Measurements from ENCODE around the gene CACNA1H.
"Not testable (repeated sequence)": the region's sequence is repeated elsewhere in the genome, so short reads cannot be mapped to it uniquely, and the experiment has no call there.

CACNA1H gene

DNA sequence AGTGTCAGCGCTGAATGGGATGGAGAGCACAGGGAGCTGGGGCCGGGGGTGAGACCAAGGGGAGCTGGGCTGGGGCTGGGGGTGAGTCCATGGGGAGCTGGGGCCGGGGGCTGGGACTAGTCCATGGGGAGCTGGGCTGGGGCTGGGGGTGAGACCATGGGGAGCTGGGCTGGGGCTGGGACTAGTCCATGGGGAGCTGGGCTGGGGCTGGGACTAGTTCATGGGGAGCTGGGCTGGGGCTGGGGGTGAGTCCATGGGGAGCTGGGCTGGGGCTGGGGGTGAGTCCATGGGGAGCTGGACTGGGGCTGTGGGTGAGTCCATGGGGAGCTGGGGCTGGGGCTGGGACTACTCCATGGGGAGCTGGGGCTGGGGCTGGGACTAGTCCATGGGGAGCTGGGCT is 101.9 kb downstream of the CACNA1H start:
- DNase-seq (ENCODE audit: low read depth): not testable (repeated sequence)

DNA sequence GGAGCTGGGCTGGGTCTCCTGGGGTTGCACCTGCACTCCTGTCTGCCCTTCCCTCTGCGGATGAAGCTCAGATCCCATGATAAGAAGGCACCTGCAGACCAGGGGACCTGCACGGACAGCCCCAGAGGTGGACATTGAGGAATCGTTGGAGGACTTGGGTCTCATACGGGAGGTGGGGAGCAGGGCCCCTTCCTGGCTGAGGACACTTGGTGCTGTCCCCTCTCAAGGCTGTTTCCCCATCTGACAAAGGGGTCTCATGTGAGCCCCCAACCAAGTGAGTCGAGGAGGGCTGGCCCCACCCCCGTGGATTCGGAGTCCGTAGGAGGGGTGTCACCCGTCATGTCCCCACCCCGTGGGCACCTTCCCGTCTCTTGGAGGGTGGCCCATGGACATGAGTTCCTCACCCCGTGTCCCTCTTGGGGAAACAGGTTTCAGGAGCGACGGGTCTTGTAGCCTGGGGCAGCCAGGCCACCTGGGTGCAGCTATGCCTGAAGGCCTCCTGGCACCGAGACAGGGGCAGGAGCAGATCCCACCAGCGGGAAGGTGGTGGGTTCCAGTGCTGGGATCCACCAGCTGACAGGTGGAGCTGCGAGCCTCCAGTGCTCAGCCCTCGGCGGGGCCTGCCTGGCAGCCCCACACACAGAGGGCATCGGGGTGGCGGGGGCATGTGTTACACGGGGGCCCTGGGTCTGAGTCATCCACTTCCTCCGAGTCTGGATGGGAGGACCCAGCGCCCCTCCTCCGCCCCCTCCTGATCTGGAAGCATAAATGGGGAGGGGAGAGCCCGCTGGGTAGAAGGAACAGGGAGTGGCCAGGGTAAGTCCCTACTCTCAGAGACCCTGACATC is 102.6 kb downstream of the CACNA1H start, which contains the start of gene TPSD1:
TPSD1 (plus strand) TSS at position 794 of the 847 bp plus-strand sequence. CDS start 212 bp downstream, outside the sequence.
- DNase-seq (ENCODE audit: low read depth): not testable (repeated sequence)

DNA sequence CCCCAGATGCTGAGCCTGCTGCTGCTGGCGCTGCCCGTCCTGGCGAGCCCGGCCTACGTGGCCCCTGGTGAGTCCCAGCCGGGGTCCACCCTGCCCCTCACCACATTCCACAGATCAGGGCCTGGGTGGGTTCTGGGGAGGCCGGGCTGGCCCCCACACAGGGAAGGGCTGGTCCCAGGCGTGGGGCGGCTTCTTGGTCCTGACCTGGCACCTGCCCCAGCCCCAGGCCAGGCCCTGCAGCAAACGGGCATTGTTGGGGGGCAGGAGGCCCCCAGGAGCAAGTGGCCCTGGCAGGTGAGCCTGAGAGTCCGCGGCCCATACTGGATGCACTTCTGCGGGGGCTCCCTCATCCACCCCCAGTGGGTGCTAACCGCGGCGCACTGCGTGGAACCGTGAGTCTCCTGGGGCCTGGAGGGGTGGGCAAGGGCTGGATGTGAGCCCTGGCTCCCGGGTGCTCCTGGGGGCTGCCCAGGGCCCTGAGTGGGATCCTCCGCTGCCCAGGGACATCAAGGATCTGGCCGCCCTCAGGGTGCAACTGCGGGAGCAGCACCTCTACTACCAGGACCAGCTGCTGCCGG is 103.5 kb downstream of the CACNA1H start:
- DNase-seq (ENCODE audit: low read depth): not testable (repeated sequence)

DNA sequence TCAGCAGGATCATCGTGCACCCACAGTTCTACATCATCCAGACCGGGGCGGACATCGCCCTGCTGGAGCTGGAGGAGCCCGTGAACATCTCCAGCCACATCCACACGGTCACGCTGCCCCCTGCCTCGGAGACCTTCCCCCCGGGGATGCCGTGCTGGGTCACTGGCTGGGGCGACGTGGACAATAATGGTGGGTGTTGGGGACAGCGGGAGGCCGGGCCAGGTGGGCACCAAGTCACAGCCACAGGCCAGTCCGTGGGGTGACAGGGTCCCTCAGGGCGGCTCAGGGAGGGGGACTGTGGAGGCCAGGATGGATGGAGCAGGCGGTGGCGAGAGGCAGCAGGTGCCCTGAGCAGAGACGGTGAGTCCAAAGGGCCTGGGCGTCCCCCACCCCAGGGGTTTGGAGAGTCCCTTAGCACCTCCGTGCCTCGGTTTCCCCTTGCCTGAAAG is 104.0 kb downstream of the CACNA1H start:
- no peak for DNase-seq (ENCODE audit: low read depth)

DNA sequence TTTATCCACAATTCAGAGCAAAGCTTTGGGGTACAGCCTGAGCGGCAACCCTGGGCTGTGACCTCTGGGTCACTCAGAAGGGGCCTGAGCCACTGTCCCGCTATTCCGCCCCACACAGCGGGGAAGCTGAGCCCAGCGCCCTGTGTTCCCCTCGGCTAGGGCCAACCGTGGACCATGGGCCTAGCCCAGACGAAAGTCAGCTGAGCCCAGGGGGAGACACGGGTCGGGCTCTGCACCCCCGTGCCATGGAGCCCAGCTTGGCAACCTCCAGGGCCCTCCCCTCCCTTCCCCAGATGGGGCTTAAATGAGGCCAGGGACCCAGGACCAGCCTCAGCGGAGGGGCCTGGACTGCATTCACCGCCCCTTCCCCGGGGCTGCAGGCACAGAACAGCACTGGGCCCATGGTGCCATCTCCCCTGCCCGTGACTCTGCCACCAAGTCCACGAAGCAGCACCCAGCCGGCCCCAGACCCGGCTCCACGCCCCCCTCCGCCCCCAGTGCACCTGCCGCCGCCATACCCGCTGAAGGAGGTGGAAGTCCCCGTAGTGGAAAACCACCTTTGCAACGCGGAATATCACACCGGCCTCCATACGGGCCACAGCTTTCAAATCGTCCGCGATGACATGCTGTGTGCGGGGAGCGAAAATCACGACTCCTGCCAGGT is 104.8 kb downstream of the CACNA1H start:
- no peak for DNase-seq (ENCODE audit: low read depth)

DNA sequence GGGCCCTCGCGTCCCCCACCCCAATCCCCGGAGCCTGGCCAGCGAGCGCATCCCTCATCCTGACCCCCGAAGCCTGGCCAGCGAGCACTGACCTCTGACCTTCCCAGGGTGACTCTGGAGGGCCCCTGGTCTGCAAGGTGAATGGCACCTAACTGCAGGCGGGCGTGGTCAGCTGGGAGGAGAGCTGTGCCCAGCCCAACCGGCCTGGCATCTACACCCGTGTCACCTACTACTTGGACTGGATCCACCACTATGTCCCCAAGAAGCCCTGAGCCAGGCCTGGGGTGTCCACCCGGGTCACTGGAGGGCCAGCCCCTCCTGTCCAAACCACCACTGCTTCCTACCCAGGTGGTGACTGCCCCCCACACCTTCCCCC is 105.3 kb downstream of the CACNA1H start:
- no peak for DNase-seq (ENCODE audit: low read depth)

DNA sequence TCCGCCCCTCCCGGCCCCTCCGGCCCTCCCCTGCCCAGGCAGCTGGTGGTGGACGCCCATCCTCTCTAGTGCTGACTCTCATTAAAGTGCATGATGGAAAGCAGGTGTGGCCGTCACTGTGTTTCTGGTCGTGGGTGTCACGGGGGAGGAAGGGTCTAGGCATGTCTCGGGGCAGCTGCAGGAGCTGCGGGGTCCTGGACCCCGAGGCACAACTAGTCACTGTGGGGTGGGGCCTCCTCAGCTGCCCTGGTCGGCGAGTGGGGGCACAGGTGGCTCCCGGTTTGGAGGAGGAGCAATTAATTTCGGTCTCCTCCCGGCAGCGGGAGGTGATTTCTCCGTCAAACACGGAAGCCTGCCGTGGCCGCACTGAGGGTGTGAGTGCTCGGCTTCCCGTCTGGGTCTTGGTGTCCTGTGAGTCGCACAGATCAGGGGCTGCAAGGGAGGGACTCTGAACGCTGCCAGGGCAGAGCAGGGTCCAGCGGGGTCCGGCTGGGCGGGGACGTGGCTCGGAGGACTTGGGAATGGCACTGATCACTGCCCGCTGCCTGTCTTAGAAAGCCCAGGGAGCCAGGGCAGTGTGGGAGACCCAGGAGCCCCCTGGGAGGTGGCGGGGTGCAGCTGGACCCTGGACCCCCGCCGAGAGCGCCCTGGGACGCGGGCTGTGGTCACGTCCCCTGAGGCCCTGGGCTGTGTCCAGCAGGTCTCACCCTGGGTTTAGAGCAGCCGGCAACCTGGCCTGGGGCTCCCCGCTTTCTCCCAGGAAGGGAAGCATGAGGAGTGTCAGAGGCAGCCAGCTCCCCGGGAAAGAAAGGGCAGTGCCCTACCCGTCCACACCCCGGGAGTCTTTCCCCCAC is 106.2 kb downstream of the CACNA1H start:
- DNase-seq (ENCODE audit: low read depth): no peak

DNA sequence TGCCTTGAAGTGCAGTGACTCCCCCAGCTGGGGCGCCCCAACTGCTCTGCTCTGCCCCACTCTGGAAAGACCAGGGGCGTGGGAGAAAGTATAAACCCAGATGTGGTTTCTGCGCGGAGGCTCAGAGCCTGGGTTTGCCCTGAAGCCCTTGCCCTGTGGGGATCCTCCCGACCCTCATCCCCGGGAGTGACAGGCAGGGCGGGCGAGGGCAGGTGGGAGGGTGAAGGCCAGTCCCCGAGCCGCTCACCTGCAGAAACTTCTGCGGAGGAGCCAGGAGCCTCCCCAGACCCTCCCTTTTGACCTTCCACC is 106.8 kb downstream of the CACNA1H start:
- DNase-seq (ENCODE audit: low read depth): no peak

DNA sequence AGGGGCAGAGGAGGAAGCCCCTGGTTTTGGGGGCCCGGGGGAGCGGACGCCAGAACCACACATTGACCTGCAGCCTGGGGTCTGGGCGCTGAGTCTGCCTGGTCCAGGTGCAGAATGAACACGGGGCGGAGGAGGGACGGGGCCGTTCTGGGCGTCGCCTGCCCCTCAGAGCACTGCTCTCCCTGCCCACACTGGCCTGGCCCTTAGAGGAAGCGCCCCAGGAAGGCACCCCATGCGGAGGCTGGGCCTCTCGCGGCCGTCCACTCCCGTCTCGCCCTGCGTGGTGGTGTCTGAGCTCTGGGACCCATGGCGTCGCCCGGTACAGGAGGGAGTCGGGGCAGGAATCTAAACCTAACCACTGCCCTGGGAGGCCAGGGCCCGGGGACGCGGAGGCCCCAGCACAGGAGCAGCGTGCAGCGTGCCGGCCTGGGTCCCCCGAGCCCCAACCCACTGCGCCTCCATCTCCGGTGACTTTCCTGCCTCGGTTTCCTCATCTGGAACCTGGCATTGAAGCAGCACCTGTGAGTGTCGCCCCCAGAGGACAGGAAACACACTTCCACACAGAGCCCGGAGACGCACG is 107.3 kb downstream of the CACNA1H start:
- no peak for DNase-seq (ENCODE audit: low read depth)

DNA sequence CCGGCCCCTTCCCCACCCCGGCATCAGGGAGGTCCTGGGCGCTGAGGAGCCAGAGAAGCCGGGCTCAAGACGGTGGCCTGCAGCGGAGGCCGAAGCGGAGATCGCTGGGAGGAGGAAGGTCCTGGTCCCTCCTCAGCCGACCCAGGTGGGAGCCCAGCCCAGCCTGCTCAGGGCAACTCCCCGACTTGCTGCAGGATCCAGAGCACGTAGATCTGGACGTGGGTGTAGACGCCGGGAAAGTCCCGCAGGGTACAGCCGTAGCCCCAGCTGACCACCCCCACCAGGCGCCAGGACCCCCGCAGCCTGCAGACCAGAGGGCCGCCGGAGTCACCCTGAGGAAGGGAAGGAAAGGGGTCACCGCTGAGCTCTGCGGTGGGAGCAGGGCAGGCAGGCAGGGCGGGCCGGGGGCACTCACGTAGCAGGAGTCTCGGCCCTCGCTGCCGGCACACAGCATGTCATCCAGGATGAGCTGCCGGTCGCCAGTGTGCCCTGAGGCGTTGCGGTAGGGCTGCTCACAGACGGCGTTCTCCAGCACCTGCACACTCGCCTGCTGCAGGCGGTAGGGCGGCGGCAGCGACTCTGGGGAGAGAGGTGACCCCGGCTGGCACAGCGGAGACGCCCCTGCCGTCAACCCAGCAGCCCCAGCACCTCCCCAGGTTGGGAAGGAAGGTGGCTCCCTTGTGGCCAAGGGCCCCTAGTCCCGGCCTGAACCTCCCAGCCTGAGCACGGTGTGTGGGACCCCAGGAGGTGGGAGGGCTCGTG is 108.4 kb downstream of the CACNA1H start:
- DNase-seq (ENCODE audit: low read depth): no peak

DNA sequence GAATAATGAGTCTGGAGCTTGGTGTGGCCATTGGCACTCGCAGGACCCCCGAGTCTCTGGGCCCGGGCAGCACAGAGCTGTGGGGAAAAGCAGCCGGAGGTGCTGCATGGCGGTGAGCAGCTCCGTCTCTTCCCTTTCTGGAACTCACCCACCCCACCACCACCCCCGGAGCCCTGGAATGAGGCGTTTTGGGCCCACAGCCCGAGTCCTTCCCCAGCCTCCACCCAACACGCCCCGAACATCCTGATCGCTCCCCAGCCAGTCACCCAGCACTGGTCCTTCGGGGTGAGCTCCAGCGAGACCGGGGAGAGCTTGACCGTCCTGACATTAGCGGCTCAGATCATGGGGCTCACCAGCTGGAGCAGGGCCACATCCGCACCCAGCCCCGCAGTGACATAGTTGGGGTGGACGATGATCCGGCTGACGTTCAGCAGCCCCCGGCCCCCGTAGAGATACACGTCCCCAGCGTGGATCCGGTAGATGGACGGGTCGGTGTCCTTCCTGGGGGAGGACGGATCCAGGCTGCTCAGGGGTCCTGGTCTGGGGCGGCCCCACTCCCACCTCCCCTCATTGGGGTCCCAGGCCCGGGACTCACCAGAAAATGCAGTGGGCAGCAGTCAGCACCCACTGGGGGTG is 109.4 kb downstream of the CACNA1H start:
- no peak for DNase-seq (ENCODE audit: low read depth)

DNA sequence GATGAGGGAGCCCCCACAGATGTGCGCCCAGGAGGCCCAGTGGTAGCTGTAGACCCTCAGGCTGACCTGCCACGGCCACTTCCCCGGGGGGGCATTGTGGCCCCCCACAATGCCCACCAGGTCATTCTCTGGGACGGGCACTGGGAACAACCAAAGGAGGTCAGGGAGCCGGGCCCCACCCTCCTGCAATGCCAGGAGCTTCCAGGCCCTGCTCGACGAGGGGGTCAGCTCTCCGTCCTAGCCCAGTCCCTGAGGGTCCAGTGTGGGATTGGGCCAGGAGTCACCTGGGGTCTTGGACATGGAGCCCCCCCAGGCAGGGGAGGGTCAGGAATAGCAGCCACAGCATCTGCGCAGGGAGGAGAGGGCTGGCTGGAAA is 109.9 kb downstream of the CACNA1H start:
- no peak for DNase-seq (ENCODE audit: low read depth)

DNA sequence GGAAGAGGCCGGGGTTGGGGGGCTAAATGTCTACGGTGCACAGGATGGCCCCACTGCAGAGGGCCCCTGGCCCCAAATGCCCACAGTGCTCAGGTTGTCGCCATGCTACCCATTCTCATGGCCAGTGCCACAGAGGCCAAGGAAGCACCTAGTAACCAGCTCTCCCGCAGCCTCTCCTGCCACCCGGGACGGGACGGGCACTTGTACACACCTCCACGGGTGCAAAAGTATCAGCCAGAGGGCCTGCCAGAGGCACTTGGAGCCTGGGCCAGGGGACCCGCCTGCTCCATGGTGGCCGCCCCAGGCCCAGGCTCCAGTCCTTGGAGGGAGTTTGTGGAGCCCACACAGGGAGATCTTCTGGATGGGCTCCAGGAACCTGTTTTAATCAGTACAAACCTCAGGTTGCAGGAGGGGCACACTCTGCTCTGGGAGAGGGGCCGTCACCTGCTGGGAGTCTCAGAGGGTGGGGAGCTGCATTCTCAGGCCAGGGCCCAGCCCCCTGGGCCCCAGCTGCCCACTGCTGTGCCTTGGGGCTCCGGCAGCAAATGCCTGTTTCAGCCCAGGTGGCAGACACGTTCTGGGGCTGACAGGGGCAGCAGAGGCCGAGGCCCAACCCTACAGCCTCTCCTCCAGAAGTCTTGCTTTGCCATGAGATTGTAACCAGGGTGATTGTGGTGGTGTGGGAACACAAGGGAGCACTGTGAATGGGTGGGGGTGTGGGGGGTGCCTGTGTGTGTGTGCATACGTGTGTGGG is 110.9 kb downstream of the CACNA1H start:
- no peak for DNase-seq (ENCODE audit: low read depth)

DNA sequence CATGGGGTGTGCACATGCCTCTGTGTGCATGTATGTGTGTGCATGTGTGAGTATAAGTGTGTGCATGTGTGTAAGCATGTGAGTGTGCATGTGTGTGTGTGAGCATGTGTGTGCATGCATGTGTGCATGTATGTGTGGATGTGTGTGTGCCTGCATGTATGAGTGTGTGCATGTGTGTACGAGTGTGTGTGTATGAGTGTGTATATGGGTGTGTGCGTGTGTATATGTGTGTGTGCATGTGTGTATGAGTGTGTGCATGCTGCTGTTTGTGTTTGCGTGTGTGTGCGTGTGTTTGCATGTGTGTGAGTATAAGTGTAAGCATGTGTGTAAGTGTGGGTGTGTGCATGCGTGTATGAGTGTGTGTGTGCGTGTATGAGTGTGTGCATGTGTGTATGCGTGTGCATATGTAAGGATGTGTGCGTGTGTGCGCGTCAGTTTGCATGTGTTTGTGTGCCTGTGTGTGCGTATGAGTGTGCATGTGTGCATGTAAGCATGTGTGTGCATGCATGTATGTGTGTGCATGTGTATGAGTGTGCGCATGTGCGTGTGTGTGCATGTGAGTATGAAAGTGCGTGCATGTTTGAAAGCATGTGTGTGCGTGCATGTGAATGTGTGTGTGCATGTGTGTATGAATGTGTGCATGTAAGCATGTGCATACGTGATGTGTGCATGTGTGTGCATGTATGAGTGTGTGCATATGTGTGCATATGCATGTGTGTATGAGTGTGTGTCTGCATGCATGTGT is 111.6 kb downstream of the CACNA1H start:
- DNase-seq (ENCODE audit: low read depth): no peak

DNA sequence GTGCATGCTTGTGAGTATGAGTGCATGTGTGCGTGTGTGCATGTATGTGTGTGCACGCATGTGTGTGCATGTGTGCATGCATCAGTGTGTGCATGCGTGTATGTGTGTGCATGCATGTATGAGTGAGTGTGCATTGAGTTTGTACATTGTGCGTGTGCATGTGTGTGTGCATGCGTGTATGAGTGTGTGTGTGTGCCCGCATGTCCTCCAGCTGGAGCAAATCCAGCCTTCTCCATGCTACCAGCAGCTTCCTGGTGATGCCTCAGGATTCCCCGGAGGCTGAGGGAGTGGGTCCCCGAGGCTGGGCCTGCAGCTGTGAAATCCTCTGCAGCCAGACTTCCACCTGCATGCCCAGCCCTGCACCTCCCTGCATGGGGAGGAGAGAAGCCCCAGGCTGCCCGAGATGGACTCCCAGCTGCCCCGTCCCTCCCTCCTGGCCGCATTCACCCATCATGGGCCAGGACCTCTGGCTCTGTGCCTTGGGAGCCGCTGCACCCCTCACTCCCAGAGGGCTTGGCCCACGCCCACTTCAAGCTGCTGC is 112.3 kb downstream of the CACNA1H start:
- DNase-seq (ENCODE audit: low read depth): no peak

DNA sequence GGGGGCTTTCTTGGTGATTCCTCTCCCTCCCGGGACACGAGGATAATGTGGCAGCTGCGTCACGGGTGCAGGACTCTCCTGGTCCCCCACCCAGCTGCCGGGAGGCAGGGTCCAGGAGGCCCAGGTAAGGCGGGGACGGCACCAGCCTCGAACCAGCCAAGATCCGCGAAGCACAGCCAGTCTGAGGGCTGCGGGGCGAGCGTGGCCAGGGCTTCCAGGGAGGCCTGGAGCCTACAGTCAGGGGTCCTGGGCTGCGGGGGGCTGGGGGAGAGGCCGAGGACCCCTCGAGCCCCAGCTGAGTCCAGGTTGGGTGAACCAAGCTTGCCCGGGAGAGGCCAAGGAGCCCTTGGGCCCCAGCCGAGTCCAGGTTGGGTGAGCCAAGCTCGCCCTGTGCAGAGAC is 112.9 kb downstream of the CACNA1H start:
- no peak for DNase-seq (ENCODE audit: low read depth)

DNA sequence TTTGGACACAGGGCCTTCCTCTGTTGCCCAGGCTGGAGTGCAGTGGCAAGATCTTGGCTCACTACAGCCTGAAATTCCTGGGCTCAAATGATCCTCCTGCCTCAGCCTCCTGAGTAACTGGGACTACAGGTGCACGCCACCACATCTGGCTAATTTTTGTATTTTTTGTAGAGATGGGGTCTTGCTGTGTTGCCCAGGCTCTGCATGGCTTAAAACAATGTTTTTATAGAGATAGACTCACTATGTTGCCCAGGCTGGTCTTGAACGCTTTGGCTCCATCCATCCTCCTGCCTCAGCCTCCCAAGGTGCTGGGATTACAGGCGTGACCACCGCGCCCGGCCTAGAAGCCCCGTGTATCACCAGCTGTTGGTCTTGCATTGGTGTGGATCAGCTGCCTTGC is 116.5 kb downstream of the CACNA1H start:
- DNase-seq (ENCODE audit: low read depth): not testable (repeated sequence)

DNA sequence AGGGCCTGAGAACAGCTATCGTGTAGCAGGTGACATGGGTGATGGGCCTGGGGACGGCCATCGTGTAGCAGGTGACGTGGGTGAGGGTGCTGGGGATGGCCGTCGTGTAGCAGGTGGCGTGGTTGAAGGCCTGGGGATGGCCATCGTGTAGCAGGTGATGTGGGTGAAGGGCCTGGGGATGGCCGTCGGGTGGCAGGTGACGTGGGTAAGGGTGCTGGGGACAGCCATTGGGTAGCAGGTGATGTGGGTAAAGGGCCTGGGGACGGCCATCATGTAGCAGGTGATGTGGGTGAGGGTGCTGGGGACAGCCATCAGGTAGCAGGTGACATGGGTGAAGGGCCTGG is 118.4 kb downstream of the CACNA1H start:
- DNase-seq (ENCODE audit: low read depth): no peak

Data from activated T-helper 1 cell treated with Interleukin-2 at 50 U/mL for 16 hours (primary cell).